SK-N-SH (cell line): ENCODE measurements around the gene RNASEH2B. TPM values are rescaled to one million over a fixed set of nuclear protein-coding genes. Genes with fewer than 3 reads are reported as not detected.

ENCODE experiments used
- CTCF ChIA-PET: fragments of 300-600, 350-600 bp; formaldehyde crosslinking; extraction: SDS; loops from one replicate; lab custom pipeline; 2021; lab: Yijun Ruan, JAX
- POLR2A ChIA-PET: fragments of 350-600 bp; sonication (Branson Sonifier 250); formaldehyde crosslinking; extraction: SDS; loops from one replicate; lab custom pipeline; 2020; ENCODE audit warnings: antibody characterized with exemption, inconsistent platforms; lab: Yijun Ruan, JAX
- DNase-seq: peaks from one replicate; pipeline ENCODE4 v3.0.0; 2012
- H2AFZ ChIP-seq: fragments of 200-600 bp; sonication (generic); 2 replicates; pipeline ENCODE4 v1.8.1; 2016; ENCODE audit warnings: antibody characterized with exemption, mild to moderate bottlenecking, low read depth
- H3F3A ChIP-seq: fragments of 200-600 bp; sonication (generic); replicated peaks from 2 replicates; pipeline ENCODE3; 2016; ENCODE audit warnings: antibody characterized with exemption, mild to moderate bottlenecking; ENCODE audit not compliant: insufficient read depth
- H3K27ac ChIP-seq, 2 experiments: fragments of 200-500 bp in 1 of 2; fragments of 200-600 bp in 1 of 2; sonication (Bioruptor generic) in 1 of 2; sonication (generic), shearing (Covaris generic) in 1 of 2; 2 replicates each; pipeline versions ENCODE4 v1.5.1 to v1.6.1; 2014 to 2016; ENCODE audit warnings: low read depth in 2 of 2, inconsistent platforms in 1 of 2, low read length in 1 of 2, mild to moderate bottlenecking in 1 of 2, mixed read lengths in 1 of 2
- H3K27me3 ChIP-seq: fragments of 200-600 bp; sonication (generic), shearing (Covaris generic); 2 replicates; pipeline ENCODE4 v1.6.1; 2016; ENCODE audit warnings: mixed run types; ENCODE audit not compliant: insufficient read depth
- H3K36me3 ChIP-seq, 2 experiments: fragments of 200-500 bp in 1 of 2; fragments of 200-600 bp in 1 of 2; sonication (Bioruptor generic) in 1 of 2; sonication (generic) in 1 of 2; replicated peaks in 1 of 2; 2 replicates each; pipeline versions ENCODE3 to v1.5.1; 2014 to 2016; ENCODE audit warnings: low read length in 1 of 2, mild to moderate bottlenecking in 1 of 2; ENCODE audit not compliant: insufficient read depth in 2 of 2, control insufficient read depth in 1 of 2
- H3K4me1 ChIP-seq, 2 experiments: fragments of 200-500 bp in 1 of 2; fragments of 200-600 bp in 1 of 2; sonication (Bioruptor generic) in 1 of 2; sonication (generic), shearing (Covaris generic) in 1 of 2; 2 replicates each; pipeline versions ENCODE4 v1.5.1 to v1.6.1; 2014 to 2016; ENCODE audit warnings: low read depth in 1 of 2, low read length in 1 of 2, mixed run types in 1 of 2; ENCODE audit not compliant: insufficient read depth in 2 of 2, control insufficient read depth in 1 of 2
- H3K4me2 ChIP-seq: fragments of 200-600 bp; sonication (generic), shearing (Covaris generic); 2 replicates; pipeline ENCODE4 v1.6.1; 2017; ENCODE audit warnings: mixed run types
- H3K4me3 ChIP-seq, 2 experiments: fragments of 200-500 bp in 1 of 2; fragments of 200-600 bp in 1 of 2; sonication (Bioruptor generic) in 1 of 2; sonication (generic), shearing (Covaris generic) in 1 of 2; 2 replicates each; pipeline versions ENCODE4 v1.5.1 to v1.8.1; 2014 to 2016; ENCODE audit warnings: low read depth in 2 of 2, inconsistent platforms in 1 of 2, low read length in 1 of 2, mild to moderate bottlenecking in 1 of 2, mixed read lengths in 1 of 2, moderate library complexity in 1 of 2
- H3K79me2 ChIP-seq: fragments of 200-600 bp; sonication (generic); 2 replicates; pipeline ENCODE4 v1.8.1; 2017; ENCODE audit warnings: mild to moderate bottlenecking; ENCODE audit not compliant: insufficient read depth
- H3K9ac ChIP-seq: fragments of 200-600 bp; sonication (generic); 2 replicates; pipeline ENCODE4 v1.6.1; 2017; ENCODE audit warnings: mixed run types
- H3K9me2 ChIP-seq: fragments of 200-600 bp; sonication (generic); 2 replicates; pipeline ENCODE4 v1.6.1; 2017; ENCODE audit warnings: mixed run types
- H3K9me3 ChIP-seq: fragments of 200-600 bp; sonication (generic); 2 replicates; pipeline ENCODE4 v1.6.1; 2017; ENCODE audit warnings: mixed run types, mild to moderate bottlenecking, moderate library complexity
- H4K20me1 ChIP-seq: fragments of 200-600 bp; sonication (generic); 2 replicates; pipeline ENCODE4 v1.6.1; 2017; ENCODE audit warnings: mild to moderate bottlenecking, mixed run types; ENCODE audit not compliant: insufficient read depth
- CHD2 ChIP-seq: fragments of 150-350 bp; IDR thresholded peaks from 2 replicates; pipeline ENCODE4 v1.6.1; 2018; ENCODE audit warnings: low read length; ENCODE audit not compliant: partially characterized antibody
- ELF1 ChIP-seq: IDR thresholded peaks from 2 replicates; pipeline ENCODE4 v1.4.0; 2012
- EP300 ChIP-seq, 2 experiments: IDR thresholded peaks; 2 replicates each; pipeline versions ENCODE4 v1.4.0 to v1.6.1; 2012; ENCODE audit warnings: borderline replicate concordance in 1 of 2, low read depth in 1 of 2, low read length in 1 of 2
- FOSL2 ChIP-seq: IDR thresholded peaks from 2 replicates; pipeline ENCODE4 v1.4.0; 2012; ENCODE audit warnings: low read depth, mild to moderate bottlenecking, moderate library complexity, borderline replicate concordance
- GABPA ChIP-seq: IDR thresholded peaks from 2 replicates; pipeline ENCODE4 v1.4.0; 2012; ENCODE audit warnings: low read depth, mild to moderate bottlenecking
- IRF3 ChIP-seq: fragments of 150-350 bp; IDR thresholded peaks from 2 replicates; pipeline ENCODE4 v1.6.1; 2016; ENCODE audit warnings: mild to moderate bottlenecking, low read depth, low read length
- JUND ChIP-seq: IDR thresholded peaks from 2 replicates; pipeline ENCODE4 v1.4.0; 2012
- MAX ChIP-seq: IDR thresholded peaks from 2 replicates; pipeline ENCODE4 v1.4.0; 2012; ENCODE audit warnings: low read depth
- MEF2A ChIP-seq: IDR thresholded peaks from 2 replicates; pipeline ENCODE4 v1.4.0; 2012; ENCODE audit warnings: low read depth, borderline replicate concordance
- MXI1 ChIP-seq: IDR thresholded peaks from 2 replicates; pipeline ENCODE4 v1.6.1; 2012; ENCODE audit warnings: mild to moderate bottlenecking, low read depth, low read length, improper control_type of control experiment
- NFIC ChIP-seq: IDR thresholded peaks from 2 replicates; pipeline ENCODE4 v1.4.0; 2012; ENCODE audit warnings: borderline replicate concordance
- PBX3 ChIP-seq: IDR thresholded peaks from 2 replicates; pipeline ENCODE4; 2012
- POLR2AphosphoS5 ChIP-seq: IDR thresholded peaks from 2 replicates; pipeline ENCODE4 v1.6.1; 2012; ENCODE audit warnings: low read depth, low read length
- RAD21 ChIP-seq: IDR thresholded peaks from 2 replicates; pipeline ENCODE4 v1.6.1; 2012; ENCODE audit warnings: mild to moderate bottlenecking, low read length
- RCOR1 ChIP-seq: fragments of 150-350 bp; IDR thresholded peaks from 2 replicates; pipeline ENCODE4 v1.6.1; 2017; ENCODE audit warnings: antibody characterized with exemption, low read length
- REST ChIP-seq: IDR thresholded peaks from 2 replicates; pipeline ENCODE4 v1.6.1; 2012; ENCODE audit warnings: mild to moderate bottlenecking, low read depth, low read length, moderate library complexity
- RFX5 ChIP-seq: IDR thresholded peaks from 2 replicates; pipeline ENCODE4 v1.6.1; 2012; ENCODE audit warnings: mild to moderate bottlenecking, improper control_type of control experiment, low read length
- SIN3A ChIP-seq: IDR thresholded peaks from 2 replicates; pipeline ENCODE4 v1.6.1; 2012; ENCODE audit warnings: low read depth, mild to moderate bottlenecking, low read length, moderate library complexity, borderline replicate concordance
- USF2 ChIP-seq: fragments of 150-350 bp; IDR thresholded peaks from 2 replicates; pipeline ENCODE4 v1.6.1; 2017; ENCODE audit warnings: antibody characterized with exemption, low read length, low read depth, borderline replicate concordance
- YY1 ChIP-seq: IDR thresholded peaks from 2 replicates; pipeline ENCODE4 v1.4.0; 2012; ENCODE audit warnings: low read depth, mild to moderate bottlenecking
- WGBS: methylation state at CpG from one replicate; pipeline ENCODE4 v1.1.6; 2017; ENCODE audit warnings: low lambda C conversion rate; 5-methylcytosine and 5-hydroxymethylcytosine counted together
- polyA plus RNA-seq, 3 experiments: library from polyadenylated mRNA; depleted of rRNA; stranded (reverse); fragments of >200 nt; gene quantifications; 2 replicates each; pipeline ENCODE4 v1.2.3, GENCODE V29; 2012

The RNASEH2B gene
- polyA plus RNA-seq, 1 of the 3 experiments (the other 2 are of a cell fraction): 13.0 TPM

- Histone ChIP-seq H3F3A (no peaks in the 10 kb centered on the region), H3K4me2 (no peak overlapping the region), H3K9ac (no peak overlapping the region), H3K4me1 (peaks cover 0 to 5% of the 10 kb centered on the region in 2 experiments; a peak in 1 of 4 replicates), H3K79me2 (no peaks in the 10 kb centered on the region), H4K20me1 (no peaks in the 10 kb centered on the region), H2AFZ (no peak overlapping the region), H3K27me3 (no peaks in the 10 kb centered on the region), H3K9me3 (no peaks in the 10 kb centered on the region), H3K36me3 (no peaks in the 10 kb centered on the region), H3K4me3 (no peak overlapping the region), H3K9me2 (no peaks in the 10 kb centered on the region), H3K27ac (no peak overlapping the region)
- no peak for TF ChIP-seq PBX3
- TF ChIP-seq GABPA: no peak
- TF ChIP-seq ELF1: no peak
- no peak for TF ChIP-seq YY1
- no peak for TF ChIP-seq MAX
- no peak for TF ChIP-seq FOSL2
- no peak for TF ChIP-seq POLR2AphosphoS5
- TF ChIP-seq RAD21: no peak
- TF ChIP-seq EP300 (IDR thresholded peaks at IDR 0.05; ENCODE audit: borderline replicate concordance in 1 of 2, low read depth in 1 of 2, low read length in 1 of 2): no peak
- TF ChIP-seq MXI1: no peak
- no peak for TF ChIP-seq IRF3
- TF ChIP-seq SIN3A: no peak
- no peak for TF ChIP-seq RFX5
- no peak for TF ChIP-seq REST
- TF ChIP-seq CHD2: no peak
- no peak for TF ChIP-seq NFIC
- TF ChIP-seq MEF2A: no peak
- no peak for TF ChIP-seq JUND
- no peak for TF ChIP-seq RCOR1
- TF ChIP-seq USF2: no peak
- POLR2A ChIA-PET: no interaction called here
- WGBS: 79% methylated on average over 1 of the region's 1 CpG
- DNase-seq: no peak
- CTCF ChIA-PET: interaction anchor here (1.2 kb wide), 1 partner anchor 14 kb away, joined by 4 read pairs; no protein-coding TSS in a partner anchor
Observed at GRCh38 chr13:50864492-50864891, 45.1 kb upstream of the RNASEH2B start.
